NT2/D1 (cell line): ENCODE measurements around the gene CPLANE1.
"Not testable (repeated sequence)": the region's sequence is repeated elsewhere in the genome, so short reads cannot be mapped to it uniquely, and the experiment has no call there.

Experiments
- SUZ12 ChIP-seq: IDR thresholded peaks from 2 replicates; pipeline ENCODE4 v1.6.1; 2011; ENCODE audit not compliant: insufficient read length, insufficient read depth; ENCODE audit errors: extremely low read depth
- YY1 ChIP-seq: IDR thresholded peaks from 2 replicates; pipeline ENCODE4 v1.6.1; 2011; ENCODE audit not compliant: insufficient read length, insufficient read depth
- ZNF274 ChIP-seq: IDR thresholded peaks from 2 replicates; pipeline ENCODE4 v1.6.1; 2011; ENCODE audit warnings: mild to moderate bottlenecking, low read depth, low read length

DNA sequence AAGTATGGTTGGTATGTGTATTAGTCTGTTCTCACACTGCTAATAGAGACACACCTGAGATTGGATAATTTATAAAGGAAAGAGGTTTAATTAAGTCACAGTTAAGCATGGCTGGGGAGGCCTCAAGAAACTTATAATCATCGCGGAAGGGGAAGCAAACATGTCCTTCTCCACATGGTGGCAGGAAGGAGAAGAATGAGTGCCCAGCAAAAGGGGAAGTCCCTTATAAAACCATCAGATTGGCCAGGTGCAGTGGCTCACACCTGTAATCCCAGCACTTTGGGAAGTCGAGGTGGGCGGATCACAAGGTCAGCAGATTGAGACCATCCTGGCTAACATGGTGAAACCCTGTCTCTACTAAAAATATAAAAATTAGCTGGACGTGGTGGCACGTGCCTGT is 113.9 kb downstream of the CPLANE1 start:
- TF ChIP-seq YY1, ZNF274, SUZ12: not testable (repeated sequence)
